Osteocyte (in vitro differentiated cells): ENCODE results near the gene NRP2. TPM values are rescaled to one million over a fixed set of nuclear protein-coding genes. Genes with fewer than 3 reads are reported as not detected.

Experiments
- DNase-seq: peaks from one replicate; pipeline ENCODE4 v3.0.0; 2021; ENCODE audit warnings: mixed read lengths; ENCODE audit not compliant: unreplicated experiment; ENCODE audit errors: extremely low spot score
- H3K27ac Mint-ChIP-seq: one replicate; pipeline ENCODE4 v1.8.0; 2021; ENCODE audit warnings: mild to moderate bottlenecking, mixed read lengths; ENCODE audit not compliant: unreplicated experiment
- H3K27me3 Mint-ChIP-seq: one replicate; pipeline ENCODE4 v1.8.0; 2021; ENCODE audit warnings: mixed read lengths; ENCODE audit not compliant: unreplicated experiment
- H3K36me3 Mint-ChIP-seq: one replicate; pipeline ENCODE4 v1.8.0; 2021; ENCODE audit warnings: mixed read lengths; ENCODE audit not compliant: unreplicated experiment
- H3K4me1 Mint-ChIP-seq: one replicate; pipeline ENCODE4 v1.8.0; 2021; ENCODE audit warnings: mixed read lengths; ENCODE audit not compliant: unreplicated experiment
- H3K4me3 Mint-ChIP-seq: one replicate; pipeline ENCODE4 v1.8.0; 2021; ENCODE audit warnings: mild to moderate bottlenecking, moderate library complexity, mixed read lengths; ENCODE audit not compliant: unreplicated experiment
- H3K9me3 Mint-ChIP-seq: one replicate; pipeline ENCODE4 v1.8.0; 2021; ENCODE audit warnings: mixed read lengths; ENCODE audit not compliant: unreplicated experiment
- CTCF ChIP-seq: fragments of 200-600 bp; sonication (generic); IDR thresholded peaks from 2 replicates; pipeline ENCODE4 v1.5.0; 2021; ENCODE audit warnings: antibody characterized with exemption, mild to moderate bottlenecking, moderate library complexity
- total RNA-seq: library from RNA; stranded (reverse); gene quantifications from 2 replicates; pipeline ENCODE4 v1.2.1, GENCODE V29; 2021

The NRP2 gene
- total RNA-seq, 1 donor from 2014 or later = 52.4 TPM

GRCh38 chr2:205733648-205734047 lies 51.3 kb downstream of the NRP2 start:
- Mint-ChIP-seq H3K9me3 (no peaks in the 10 kb centered on the region), H3K36me3 (peaks cover 9% of the 10 kb centered on the region), H3K4me1 (peaks cover 73% of the 10 kb centered on the region), H3K4me3 (no peak overlapping the region), H3K27ac (peak overlapping the region; percentile 91), H3K27me3 (no peaks in the 10 kb centered on the region)
- DNase-seq = no peak
- TF ChIP-seq CTCF = no peak

- Mint-ChIP-seq H3K27ac (peak overlapping the region; percentile 91), H3K9me3 (no peaks in the 10 kb centered on the region), H3K4me1 (peaks cover 67% of the 10 kb centered on the region), H3K27me3 (no peaks in the 10 kb centered on the region), H3K36me3 (peaks cover 9% of the 10 kb centered on the region), H3K4me3 (no peak overlapping the region)
- DNase-seq = no peak
- no peak for TF ChIP-seq CTCF
These were observed 52.2 kb downstream of the NRP2 start for GRCh38 chr2:205734436-205735037.

GRCh38 chr2:205738117-205738968 lies 56.0 kb downstream of the NRP2 start:
- Mint-ChIP-seq H3K4me1 (peaks cover 31% of the 10 kb centered on the region), H3K4me3 (no peak overlapping the region), H3K9me3 (no peaks in the 10 kb centered on the region), H3K36me3 (peaks cover 32% of the 10 kb centered on the region), H3K27ac (peak overlapping the region; percentile 7), H3K27me3 (no peaks in the 10 kb centered on the region)
- no peak for DNase-seq
- TF ChIP-seq CTCF = no peak

- H3K9me3 Mint-ChIP-seq = no peaks in the 10 kb centered on the region
- TF ChIP-seq CTCF = no peak
- peaks cover 40% of the 10 kb centered on the region for H3K36me3 Mint-ChIP-seq
- H3K27ac Mint-ChIP-seq = no peak overlapping the region
- H3K4me3 Mint-ChIP-seq = no peak overlapping the region
- H3K4me1 Mint-ChIP-seq = peaks cover 27% of the 10 kb centered on the region
- H3K27me3 Mint-ChIP-seq = no peaks in the 10 kb centered on the region
- no peak for DNase-seq
These were observed 57.3 kb downstream of the NRP2 start for GRCh38 chr2:205739620-205740019.

- Mint-ChIP-seq H3K27me3 (no peaks in the 10 kb centered on the region), H3K4me3 (no peak overlapping the region), H3K9me3 (no peaks in the 10 kb centered on the region), H3K4me1 (peaks cover 21% of the 10 kb centered on the region), H3K27ac (no peak overlapping the region), H3K36me3 (peaks cover 44% of the 10 kb centered on the region)
- DNase-seq = no peak
- TF ChIP-seq CTCF = no peak
These were observed 58.1 kb downstream of the NRP2 start for GRCh38 chr2:205740381-205740780.
